Adrenal gland (tissue), 5 donors: ENCODE results near the gene ELAPOR2.
"Not testable (repeated sequence)": the region's sequence is repeated elsewhere in the genome, so short reads cannot be mapped to it uniquely, and the experiment has no call there.

ENCODE experiments used
- CTCF ChIP-seq, 6 experiments: fragments of 450-650 bp in 4 of 6; fragments of 200-600 bp in 2 of 6; sonication (generic) in 1 of 6; IDR thresholded peaks; 1 replicate in 5 of 6; 2 replicates in 1 of 6; pipeline versions ENCODE4 v1.5.1 to v1.8.0; 2016 to 2021; ENCODE audit warnings: antibody characterized with exemption in 6 of 6, mild to moderate bottlenecking in 2 of 6, moderate library complexity in 1 of 6
- POLR2A ChIP-seq, 2 donors: fragments of 450-650 bp; IDR thresholded peaks; one replicate each; pipeline ENCODE4 v1.6.1; 2017; ENCODE audit warnings: antibody characterized with exemption in 2 of 2, mild to moderate bottlenecking in 2 of 2, moderate library complexity in 1 of 2
- donor health status: DM: no; HTN: no; CAD: no.

- TF ChIP-seq POLR2A, CTCF (IDR thresholded peaks at IDR 0.05): not testable (repeated sequence)
These were observed 37.9 kb upstream of the ELAPOR2 start for GRCh38 chr7:87097375-87097774.
